GM12878 (cell line): ENCODE results near the gene ZMYM3. TPM values are rescaled to one million over a fixed set of nuclear protein-coding genes. Genes with fewer than 3 reads are reported as not detected.
A peak's percentile ranks its signal among the peaks of the same experiment; 100 is the strongest.

Experiments used
- ATAC-seq: fragments of 200-7000 bp; cut with Tn5 transposase; 3 replicates; pipeline ENCODE4 v1.9.1; 2020; ENCODE audit warnings: mild to moderate bottlenecking, moderate library complexity
- BruUV-seq: library from RNA; stranded (reverse); fragments of 400-500 nt; replicated peaks from 2 replicates; lab custom pipeline; 2021; lab: Mats Ljungman, UMichigan
- CTCF ChIA-PET: fragments of 300-600 bp; sonication (Branson Sonifier 250); formaldehyde crosslinking; extraction: SDS; loops from one replicate; lab custom pipeline; 2021; ENCODE audit warnings: inconsistent platforms; lab: Yijun Ruan, JAX
- POLR2A ChIA-PET: fragments of 350-600 bp; formaldehyde crosslinking; extraction: SDS; loops from one replicate; lab custom pipeline; 2021; ENCODE audit warnings: inconsistent platforms; lab: Charles Lee
- RAD21 ChIA-PET: fragments of 300-600 bp; sonication (Branson Sonifier 250); formaldehyde crosslinking; loops from one replicate; lab custom pipeline; 2023; ENCODE audit warnings: antibody characterized with exemption; ENCODE audit not compliant: unreplicated experiment; lab: Charles Lee
- SMC1A ChIA-PET: fragments of 300-600 bp; sonication (Branson Sonifier 250); formaldehyde crosslinking; loops from one replicate; lab custom pipeline; 2023; ENCODE audit not compliant: unreplicated experiment, uncharacterized antibody; lab: Charles Lee
- DNase-seq: peaks from one replicate; pipeline ENCODE4 v3.0.0-alpha.2; 2011; ENCODE audit warnings: low read depth, low spot score
- FAIRE-seq: peaks from 3 replicates; lab custom pipeline; 2011; peaks lifted over from hg19 to GRCh38; lab: Jason Lieb, UNC
- H2AFZ ChIP-seq: 2 replicates; pipeline ENCODE4 v1.6.0; 2011; ENCODE audit warnings: low read depth, low read length, control low read depth; ENCODE audit not compliant: control insufficient read depth
- H3K27ac ChIP-seq: 2 replicates; pipeline ENCODE4 v1.5.1; 2011; ENCODE audit warnings: control low read depth; ENCODE audit not compliant: control insufficient read depth, insufficient read depth
- H3K27me3 ChIP-seq, 2 experiments: replicated peaks in 1 of 2; 2 replicates each; pipeline versions ENCODE4 v1.6.0 to v1.6.1; 2011; ENCODE audit warnings: low read length in 1 of 2; ENCODE audit not compliant: control insufficient read depth in 2 of 2, insufficient read depth in 2 of 2
- H3K36me3 ChIP-seq, 2 experiments: 2 replicates each; pipeline ENCODE4 v1.5.1; 2011; ENCODE audit warnings: low read length in 1 of 2; ENCODE audit not compliant: control insufficient read depth in 2 of 2, insufficient read depth in 2 of 2
- H3K4me1 ChIP-seq: 2 replicates; pipeline ENCODE4 v1.6.1; 2011; ENCODE audit warnings: mild to moderate bottlenecking, low read length, moderate library complexity, mixed read lengths; ENCODE audit not compliant: control insufficient read depth, insufficient read depth
- H3K4me2 ChIP-seq: 2 replicates; pipeline ENCODE4 v1.6.0; 2011; ENCODE audit warnings: control low read depth; ENCODE audit not compliant: control insufficient read depth, insufficient read depth
- H3K4me3 ChIP-seq: fragments of 200-600 bp; sonication (generic); 2 replicates; pipeline ENCODE4 v1.5.1; 2016
- H3K79me2 ChIP-seq: 2 replicates; pipeline ENCODE4 v1.6.0; 2011; ENCODE audit warnings: low read length; ENCODE audit not compliant: control insufficient read depth, insufficient read depth
- H3K9ac ChIP-seq: 2 replicates; pipeline ENCODE4 v1.8.0; 2011; ENCODE audit warnings: low read length, control low read depth, mixed read lengths; ENCODE audit not compliant: control insufficient read depth, insufficient read depth
- H3K9me3 ChIP-seq: replicated peaks from 3 replicates; pipeline ENCODE4 v1.5.1; 2011; ENCODE audit warnings: mild to moderate bottlenecking, low read length; ENCODE audit not compliant: control insufficient read depth, insufficient read depth
- H4K20me1 ChIP-seq: 2 replicates; pipeline ENCODE4 v1.6.0; 2011; ENCODE audit not compliant: control insufficient read depth, insufficient read depth
- ASH2L ChIP-seq: fragments of 300-600, 200-600 bp; sonication (generic); IDR thresholded peaks from 2 replicates; pipeline ENCODE4 v1.6.1; 2017; ENCODE audit warnings: low read depth, mild to moderate bottlenecking, borderline replicate concordance
- CREB1 ChIP-seq: IDR thresholded peaks from 2 replicates; pipeline ENCODE4 v1.6.1; 2012; ENCODE audit warnings: low read depth, mild to moderate bottlenecking, inconsistent platforms
- CREM ChIP-seq: IDR thresholded peaks from 2 replicates; pipeline ENCODE4 v1.6.1; 2014; ENCODE audit warnings: antibody characterized with exemption, low read depth
- EGR1 ChIP-seq, 2 experiments: IDR thresholded peaks; 1 replicate in 1 of 2; 2 replicates in 1 of 2; pipeline ENCODE4 v1.6.1; 2011 to 2012; ENCODE audit warnings: low read depth in 2 of 2, low read length in 2 of 2, borderline replicate concordance in 1 of 2, mild to moderate bottlenecking in 1 of 2, moderate library complexity in 1 of 2
- FOS ChIP-seq: IDR thresholded peaks from 3 replicates; pipeline ENCODE4 v1.6.1; 2011; ENCODE audit warnings: borderline replicate concordance; ENCODE audit not compliant: insufficient read length; ENCODE audit errors: extremely low read depth
- FOXK2 ChIP-seq: fragments of 450-650 bp; IDR thresholded peaks from 2 replicates; pipeline ENCODE4 v1.6.1; 2017; ENCODE audit warnings: mild to moderate bottlenecking, moderate library complexity
- HDGF ChIP-seq: fragments of 450-650 bp; IDR thresholded peaks from 2 replicates; pipeline ENCODE4 v1.6.1; 2016; ENCODE audit warnings: antibody characterized with exemption
- KLF5 ChIP-seq: fragments of 450-650 bp; IDR thresholded peaks from 2 replicates; pipeline ENCODE4 v1.6.1; 2014; ENCODE audit warnings: mild to moderate bottlenecking; ENCODE audit not compliant: partially characterized antibody
- MTA2 ChIP-seq: fragments of 450-650 bp; IDR thresholded peaks from 2 replicates; pipeline ENCODE4 v1.6.1; 2016; ENCODE audit warnings: low read depth, mild to moderate bottlenecking, moderate library complexity
- NR2C2 ChIP-seq: IDR thresholded peaks from 2 replicates; pipeline ENCODE4 v1.6.1; 2011; ENCODE audit warnings: borderline replicate concordance, low read depth; ENCODE audit not compliant: control insufficient read depth, insufficient read length
- NRF1 ChIP-seq: conservative IDR thresholded peaks from 2 replicates; pipeline ENCODE4 v1.6.1; 2011; ENCODE audit warnings: mild to moderate bottlenecking, low read depth, low read length, improper control_type of control experiment
- RAD21 ChIP-seq: IDR thresholded peaks from 2 replicates; pipeline ENCODE4 v1.6.1; 2011; ENCODE audit warnings: mild to moderate bottlenecking, low read depth, low read length, moderate library complexity; ENCODE audit not compliant: insufficient read depth
- SMAD1 ChIP-seq: fragments of 450-650 bp; IDR thresholded peaks from 2 replicates; pipeline ENCODE4 v1.6.1; 2018; ENCODE audit warnings: mild to moderate bottlenecking, low read depth; ENCODE audit not compliant: partially characterized antibody
- SUPT20H ChIP-seq: IDR thresholded peaks from 2 replicates; pipeline ENCODE4 v1.6.1; 2011; ENCODE audit warnings: low read depth, mild to moderate bottlenecking, low read length, moderate library complexity, borderline replicate concordance; ENCODE audit not compliant: control insufficient read depth
- ZNF274 ChIP-seq: IDR thresholded peaks from one replicate; pipeline ENCODE4 v1.8.0; 2011; ENCODE audit not compliant: insufficient read length, insufficient read depth
- ZSCAN29 ChIP-seq: fragments of 450-650 bp; IDR thresholded peaks from 2 replicates; pipeline ENCODE4 v1.6.1; 2017; ENCODE audit warnings: mild to moderate bottlenecking, moderate library complexity
- ZZZ3 ChIP-seq: IDR thresholded peaks from 2 replicates; pipeline ENCODE4 v1.6.1; 2011; ENCODE audit warnings: low read depth; ENCODE audit not compliant: control insufficient read depth, insufficient read length
- in situ Hi-C: fragments of 300-500 bp; cut with MboI; formaldehyde crosslinking; loops from 9 replicates; pipeline ENCODE4 v1.14.3; 2018; ENCODE audit warnings: mixed read lengths
- intact Hi-C: fragments of 100-400 bp; cut with micrococcal nuclease; formaldehyde crosslinking; loops from one replicate; pipeline ENCODE4 v1.14.2; 2022; ENCODE audit not compliant: unreplicated experiment
- polyA plus RNA-seq, 11 experiments: library from polyadenylated mRNA; depleted of rRNA in 4 of 11; unstranded in 6 of 11; stranded (reverse) in 5 of 11; fragments of >200 nt; fragmentation: Nextera tagmentation in 4 of 11; fragmentation: Illumina TruSeq in 1 of 11; extraction: Ambion mirVana in 4 of 11; extraction: Trizol in 1 of 11; gene quantifications; 1 replicate in 1 of 11; 2 replicates in 10 of 11; pipeline versions ENCODE4 v1.2.1 to v1.2.3, GENCODE V29; 2011 to 2016; ENCODE audit warnings: inconsistent platforms in 2 of 11, missing spikeins in 2 of 11, low read depth in 1 of 11
- total RNA-seq, 4 experiments: library from RNA; depleted of rRNA in 3 of 4; stranded (reverse); fragments of >200 nt in 3 of 4; fragmentation: Illumina TruSeq in 1 of 4; extraction: Trizol in 1 of 4; gene quantifications; 2 replicates each; pipeline versions ENCODE4 v1.2.1 to v1.2.3, GENCODE V29; 2013 to 2021
- TF ChIP-seq, protein P1 (sequence below): fragments of 450-650 bp; IDR thresholded peaks from 2 replicates; pipeline ENCODE4 v1.6.1; 2018; ENCODE audit warnings: mild to moderate bottlenecking, low read depth, moderate library complexity; ENCODE audit not compliant: partially characterized antibody

Gene ZMYM3
- total and polyA plus RNA-seq, 10 of the 15 experiments (the other 5 are each of a cell fraction or from before 2014, with no cell fraction given), result 2.3 to 28.1 (median 12.3) TPM

DNA sequence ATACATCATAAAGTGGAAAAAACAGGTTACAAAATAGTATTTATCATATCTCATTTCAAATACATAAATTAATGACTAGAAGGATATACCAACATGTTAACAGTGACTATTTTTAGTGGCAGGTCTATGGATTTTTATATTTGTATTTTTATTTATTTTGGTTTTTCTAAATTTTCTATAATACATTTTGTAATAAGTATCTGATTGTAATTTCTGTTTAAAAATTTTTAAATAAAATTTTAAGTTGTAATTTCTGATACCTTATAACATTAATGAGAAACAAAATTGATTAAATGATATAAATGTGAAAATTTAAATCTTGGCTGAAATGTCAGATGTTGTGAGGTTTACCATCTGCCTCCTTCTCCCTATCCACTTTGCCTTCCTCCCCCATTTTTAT, 32.0 kb upstream of the ZMYM3 start:
- Histone ChIP-seq H3K27me3 (no peaks in the 10 kb centered on the region), H4K20me1 (no peaks in the 10 kb centered on the region), H2AFZ (no peak overlapping the region), H3K9ac (no peak overlapping the region), H3K27ac (no peak overlapping the region), H3K9me3 (no peaks in the 10 kb centered on the region; the same call in 2 of the 3 replicates), H3K36me3 (no peaks in the 10 kb centered on the region; a peak in 1 of 4 replicates), H3K4me3 (peak overlapping the region; percentile 78), H3K4me1 (peaks cover 4% of the 10 kb centered on the region), H3K4me2 (peak overlapping the region; percentile 60), H3K79me2 (peaks cover 58% of the 10 kb centered on the region)
- FAIRE-seq (no peak), ATAC-seq (no peak), DNase-seq (no peak)
- BruUV-seq, result no TSS peak
- no peak for TF ChIP-seq MTA2
- no peak for TF ChIP-seq CREB1
- TF ChIP-seq FOS, result no peak
- TF ChIP-seq NR2C2, result no peak
- TF ChIP-seq EGR1 (IDR thresholded peaks at IDR 0.05; ENCODE audit: borderline replicate concordance in 1 of 2, low read depth in 2 of 2, low read length in 2 of 2), result no peak
- no peak for TF ChIP-seq KLF5
- TF ChIP-seq ZNF274, result no peak
- TF ChIP-seq SMAD1, result no peak
- no peak for TF ChIP-seq ZZZ3
- no peak for TF ChIP-seq FOXK2
- no peak for TF ChIP-seq HDGF
- TF ChIP-seq ASH2L, result no peak
- no peak for TF ChIP-seq RAD21
- no peak for TF ChIP-seq SUPT20H
- TF ChIP-seq CREM, result no peak
- no peak for TF ChIP-seq NRF1
- no peak for TF ChIP-seq ZSCAN29
- TF ChIP-seq, protein P1, sequence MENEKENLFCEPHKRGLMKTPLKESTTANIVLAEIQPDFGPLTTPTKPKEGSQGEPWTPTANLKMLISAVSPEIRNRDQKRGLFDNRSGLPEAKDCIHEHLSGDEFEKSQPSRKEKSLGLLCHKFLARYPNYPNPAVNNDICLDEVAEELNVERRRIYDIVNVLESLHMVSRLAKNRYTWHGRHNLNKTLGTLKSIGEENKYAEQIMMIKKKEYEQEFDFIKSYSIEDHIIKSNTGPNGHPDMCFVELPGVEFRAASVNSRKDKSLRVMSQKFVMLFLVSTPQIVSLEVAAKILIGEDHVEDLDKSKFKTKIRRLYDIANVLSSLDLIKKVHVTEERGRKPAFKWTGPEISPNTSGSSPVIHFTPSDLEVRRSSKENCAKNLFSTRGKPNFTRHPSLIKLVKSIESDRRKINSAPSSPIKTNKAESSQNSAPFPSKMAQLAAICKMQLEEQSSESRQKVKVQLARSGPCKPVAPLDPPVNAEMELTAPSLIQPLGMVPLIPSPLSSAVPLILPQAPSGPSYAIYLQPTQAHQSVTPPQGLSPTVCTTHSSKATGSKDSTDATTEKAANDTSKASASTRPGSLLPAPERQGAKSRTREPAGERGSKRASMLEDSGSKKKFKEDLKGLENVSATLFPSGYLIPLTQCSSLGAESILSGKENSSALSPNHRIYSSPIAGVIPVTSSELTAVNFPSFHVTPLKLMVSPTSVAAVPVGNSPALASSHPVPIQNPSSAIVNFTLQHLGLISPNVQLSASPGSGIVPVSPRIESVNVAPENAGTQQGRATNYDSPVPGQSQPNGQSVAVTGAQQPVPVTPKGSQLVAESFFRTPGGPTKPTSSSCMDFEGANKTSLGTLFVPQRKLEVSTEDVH, result no peak
- CTCF ChIA-PET, result no interaction called here
- intact Hi-C loops (loop anchor here (2.0 to 10.0 kb wide), 2 partner anchors 89 to 191 kb away; partner anchors contain the start of gene FOXO4), in situ Hi-C loops (no loop called here)
- SMC1A ChIA-PET, result no interaction called here
- POLR2A ChIA-PET, result no interaction called here
- RAD21 ChIA-PET, result interaction anchor here (1.2 kb wide), 1 partner anchor 88 kb away, joined by 3 read pairs; no protein-coding TSS in a partner anchor
